KMS-11 (cell line): ENCODE data around the gene EXOC6B.
"Not testable (repeated sequence)": the region's sequence is repeated elsewhere in the genome, so short reads cannot be mapped to it uniquely, and the experiment has no call there.

Experiments used
- H2AFZ ChIP-seq: fragments of 200-600 bp; sonication (generic); 2 replicates; pipeline ENCODE4 v1.6.1; 2016; ENCODE audit warnings: antibody characterized with exemption, mixed run types, low read depth
- H3K27ac ChIP-seq: fragments of 200-600 bp; sonication (generic); 2 replicates; pipeline ENCODE4 v1.6.1; 2016; ENCODE audit warnings: mild to moderate bottlenecking, mixed run types
- H3K27me3 ChIP-seq: fragments of 200-600 bp; sonication (generic); 2 replicates; pipeline ENCODE4 v1.6.1; 2017; ENCODE audit warnings: mild to moderate bottlenecking, low read depth, mixed run types, moderate library complexity; ENCODE audit not compliant: insufficient read depth
- H3K36me3 ChIP-seq: fragments of 200-600 bp; sonication (generic); 2 replicates; pipeline ENCODE4 v1.6.1; 2017; ENCODE audit warnings: mild to moderate bottlenecking, mixed run types; ENCODE audit not compliant: insufficient read depth
- H3K4me1 ChIP-seq: fragments of 200-600 bp; sonication (generic); 2 replicates; pipeline ENCODE4 v1.6.1; 2016; ENCODE audit warnings: mild to moderate bottlenecking, low read depth, mixed run types; ENCODE audit not compliant: poor library complexity, severe bottlenecking
- H3K4me2 ChIP-seq: fragments of 200-600 bp; sonication (generic); 2 replicates; pipeline ENCODE4 v1.7.0; 2016; ENCODE audit warnings: mild to moderate bottlenecking, mixed run types
- H3K4me3 ChIP-seq: fragments of 200-600 bp; sonication (generic); IDR thresholded peaks from 2 replicates; pipeline ENCODE4 v1.6.1; 2017; ENCODE audit warnings: low read depth, low read length, mixed read lengths; ENCODE audit not compliant: insufficient read depth
- H3K79me2 ChIP-seq: fragments of 200-600 bp; sonication (generic); 2 replicates; pipeline ENCODE4 v1.6.1; 2016; ENCODE audit warnings: low read depth, mixed run types; ENCODE audit not compliant: insufficient read depth
- H3K9ac ChIP-seq: fragments of 200-600 bp; sonication (generic); 2 replicates; pipeline ENCODE4 v1.6.1; 2016; ENCODE audit warnings: mild to moderate bottlenecking, mixed run types
- H4K20me1 ChIP-seq: fragments of 200-600 bp; sonication (generic); 2 replicates; pipeline ENCODE4 v1.6.1; 2016; ENCODE audit warnings: mild to moderate bottlenecking, mixed run types; ENCODE audit not compliant: insufficient read depth
- TF ChIP-seq, protein P1 (sequence below): fragments of 200-600 bp; sonication (generic); conservative IDR thresholded peaks from 2 replicates; pipeline ENCODE4 v1.6.1; 2017; ENCODE audit warnings: low read depth, mild to moderate bottlenecking, antibody characterized with exemption, low read length, moderate library complexity, mixed read lengths

EXOC6B gene

DNA sequence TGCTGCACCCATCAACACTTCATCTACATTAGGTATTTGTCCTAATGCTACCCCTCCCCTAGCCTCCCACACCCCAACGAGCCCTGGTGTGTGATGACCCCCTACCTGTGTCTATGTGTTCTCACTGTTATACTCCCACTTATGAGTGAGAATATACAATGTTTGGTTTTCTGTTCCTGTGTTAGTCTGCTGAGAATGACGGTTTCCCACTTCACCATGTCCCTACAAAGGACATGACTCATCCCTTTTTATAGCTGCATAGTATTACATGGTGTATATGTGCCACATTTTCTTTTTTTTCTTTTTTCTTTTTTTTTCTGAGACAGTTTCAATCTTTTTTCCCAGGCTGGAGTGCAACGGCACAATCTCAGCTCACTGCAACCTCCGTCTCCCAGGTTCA, 394.1 kb downstream of the EXOC6B start:
- Histone ChIP-seq H3K79me2 (no peaks in the 10 kb centered on the region), H3K4me3 (no peak overlapping the region), H2AFZ (no peak overlapping the region), H3K9ac (no peak overlapping the region), H4K20me1 (no peaks in the 10 kb centered on the region), H3K27ac (no peak overlapping the region), H3K36me3 (no peaks in the 10 kb centered on the region), H3K4me1 (no peaks in the 10 kb centered on the region), H3K27me3 (no peaks in the 10 kb centered on the region), H3K4me2 (no peak overlapping the region)
- TF ChIP-seq, protein P1, sequence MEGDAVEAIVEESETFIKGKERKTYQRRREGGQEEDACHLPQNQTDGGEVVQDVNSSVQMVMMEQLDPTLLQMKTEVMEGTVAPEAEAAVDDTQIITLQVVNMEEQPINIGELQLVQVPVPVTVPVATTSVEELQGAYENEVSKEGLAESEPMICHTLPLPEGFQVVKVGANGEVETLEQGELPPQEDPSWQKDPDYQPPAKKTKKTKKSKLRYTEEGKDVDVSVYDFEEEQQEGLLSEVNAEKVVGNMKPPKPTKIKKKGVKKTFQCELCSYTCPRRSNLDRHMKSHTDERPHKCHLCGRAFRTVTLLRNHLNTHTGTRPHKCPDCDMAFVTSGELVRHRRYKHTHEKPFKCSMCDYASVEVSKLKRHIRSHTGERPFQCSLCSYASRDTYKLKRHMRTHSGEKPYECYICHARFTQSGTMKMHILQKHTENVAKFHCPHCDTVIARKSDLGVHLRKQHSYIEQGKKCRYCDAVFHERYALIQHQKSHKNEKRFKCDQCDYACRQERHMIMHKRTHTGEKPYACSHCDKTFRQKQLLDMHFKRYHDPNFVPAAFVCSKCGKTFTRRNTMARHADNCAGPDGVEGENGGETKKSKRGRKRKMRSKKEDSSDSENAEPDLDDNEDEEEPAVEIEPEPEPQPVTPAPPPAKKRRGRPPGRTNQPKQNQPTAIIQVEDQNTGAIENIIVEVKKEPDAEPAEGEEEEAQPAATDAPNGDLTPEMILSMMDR, result no peak

DNA sequence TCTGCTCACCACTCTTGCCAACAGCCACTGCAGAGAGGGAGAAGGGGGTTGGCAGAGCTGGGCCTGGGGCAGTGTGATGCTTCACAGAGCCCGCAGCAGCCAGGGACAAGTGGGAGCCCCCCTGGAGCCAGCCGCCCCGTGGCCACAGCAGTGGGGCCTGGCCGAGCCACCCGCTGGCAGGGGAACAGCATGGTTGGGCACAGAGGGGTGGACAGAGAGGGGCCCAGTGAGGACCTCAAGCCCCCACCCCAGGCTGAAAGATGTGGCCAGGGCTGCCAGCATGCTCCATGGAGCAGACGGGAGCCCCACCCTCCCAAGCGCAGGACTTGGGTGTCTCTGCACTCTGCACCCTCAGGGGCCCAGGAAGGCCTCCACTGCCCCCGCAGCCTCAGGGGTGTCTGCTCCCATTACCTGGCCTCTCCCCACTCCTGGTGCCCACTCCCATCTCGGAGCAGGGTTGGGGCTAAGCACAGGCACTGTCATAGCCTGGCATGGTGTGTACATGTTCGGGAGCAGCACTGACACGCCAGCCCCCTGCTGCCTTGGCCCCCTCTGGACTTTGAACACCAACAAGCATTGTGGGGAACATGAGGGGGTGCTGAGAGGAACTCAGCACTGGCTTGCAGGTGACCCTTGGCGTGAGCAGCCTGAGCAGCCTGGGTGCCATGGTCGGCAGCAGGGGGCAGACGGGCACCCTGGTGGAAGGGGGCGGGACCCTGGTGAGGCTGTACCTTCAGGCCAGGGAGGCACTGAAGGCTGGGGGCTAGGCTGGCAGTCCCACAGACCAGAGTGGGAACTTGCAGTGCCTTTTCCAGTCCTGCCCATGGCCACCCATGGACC, 398.6 kb downstream of the EXOC6B start:
- H2AFZ ChIP-seq, result no peak overlapping the region
- H3K27me3 ChIP-seq, result no peaks in the 10 kb centered on the region
- H3K4me2 ChIP-seq, result no peak overlapping the region
- no peak overlapping the region for H3K27ac ChIP-seq
- H3K4me1 ChIP-seq, result no peaks in the 10 kb centered on the region
- H3K9ac ChIP-seq, result no peak overlapping the region
- no peaks in the 10 kb centered on the region for H3K36me3 ChIP-seq
- no peak overlapping the region for H3K4me3 ChIP-seq
- no peaks in the 10 kb centered on the region for H3K79me2 ChIP-seq
- H4K20me1 ChIP-seq, result no peaks in the 10 kb centered on the region
- TF ChIP-seq, protein P1, result no peak

DNA sequence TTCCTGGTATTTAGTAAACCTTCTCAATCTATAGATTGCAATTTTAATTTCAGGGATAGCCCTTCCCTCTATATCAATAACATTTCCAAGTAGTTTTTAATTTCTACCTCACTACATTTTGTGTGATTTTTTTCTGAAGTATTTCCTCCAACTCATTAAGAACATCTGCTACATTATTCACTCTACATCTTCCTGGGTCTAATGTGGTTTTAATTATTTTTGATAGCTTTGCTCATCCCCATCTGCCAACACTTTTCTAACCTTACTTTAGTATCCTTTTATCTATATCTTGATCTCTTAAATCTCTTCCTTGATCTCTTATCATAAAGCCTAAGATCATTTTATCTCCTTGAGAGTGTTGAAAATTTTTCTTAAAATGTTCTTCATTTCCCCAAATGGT, 399.8 kb downstream of the EXOC6B start:
- no peak overlapping the region for H3K4me2 ChIP-seq
- H3K36me3 ChIP-seq, result no peaks in the 10 kb centered on the region
- H3K27ac ChIP-seq, result no peak overlapping the region
- no peak overlapping the region for H3K9ac ChIP-seq
- H3K4me3 ChIP-seq, result no peak overlapping the region
- no peaks in the 10 kb centered on the region for H3K79me2 ChIP-seq
- no peaks in the 10 kb centered on the region for H3K4me1 ChIP-seq
- no peak overlapping the region for H2AFZ ChIP-seq
- no peaks in the 10 kb centered on the region for H3K27me3 ChIP-seq
- TF ChIP-seq, protein P1, result no peak
- no peaks in the 10 kb centered on the region for H4K20me1 ChIP-seq

DNA sequence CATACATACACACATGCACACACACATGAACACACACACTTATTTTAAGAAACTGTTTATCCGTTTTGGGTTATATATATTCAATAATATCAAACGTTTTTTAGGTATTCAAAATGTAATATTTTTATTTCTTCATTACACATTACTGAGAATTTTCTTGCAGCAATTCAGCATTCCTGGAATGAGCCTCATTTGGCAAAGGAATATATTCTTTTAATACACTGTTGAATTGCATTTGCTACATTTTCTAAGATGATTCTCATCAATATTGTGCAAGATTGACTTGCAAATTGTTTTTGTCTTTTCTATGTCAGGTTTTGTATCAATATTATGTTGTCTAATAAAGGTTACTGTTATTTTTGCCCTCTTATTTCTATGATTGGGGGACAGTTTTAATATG, 402.1 kb downstream of the EXOC6B start:
- Histone ChIP-seq H2AFZ (no peak overlapping the region), H3K36me3 (no peaks in the 10 kb centered on the region), H3K4me3 (no peak overlapping the region), H3K27ac (no peak overlapping the region), H4K20me1 (no peaks in the 10 kb centered on the region), H3K79me2 (no peaks in the 10 kb centered on the region), H3K4me2 (no peak overlapping the region), H3K9ac (no peak overlapping the region), H3K4me1 (no peaks in the 10 kb centered on the region), H3K27me3 (no peaks in the 10 kb centered on the region)
- TF ChIP-seq, protein P1, result no peak

DNA sequence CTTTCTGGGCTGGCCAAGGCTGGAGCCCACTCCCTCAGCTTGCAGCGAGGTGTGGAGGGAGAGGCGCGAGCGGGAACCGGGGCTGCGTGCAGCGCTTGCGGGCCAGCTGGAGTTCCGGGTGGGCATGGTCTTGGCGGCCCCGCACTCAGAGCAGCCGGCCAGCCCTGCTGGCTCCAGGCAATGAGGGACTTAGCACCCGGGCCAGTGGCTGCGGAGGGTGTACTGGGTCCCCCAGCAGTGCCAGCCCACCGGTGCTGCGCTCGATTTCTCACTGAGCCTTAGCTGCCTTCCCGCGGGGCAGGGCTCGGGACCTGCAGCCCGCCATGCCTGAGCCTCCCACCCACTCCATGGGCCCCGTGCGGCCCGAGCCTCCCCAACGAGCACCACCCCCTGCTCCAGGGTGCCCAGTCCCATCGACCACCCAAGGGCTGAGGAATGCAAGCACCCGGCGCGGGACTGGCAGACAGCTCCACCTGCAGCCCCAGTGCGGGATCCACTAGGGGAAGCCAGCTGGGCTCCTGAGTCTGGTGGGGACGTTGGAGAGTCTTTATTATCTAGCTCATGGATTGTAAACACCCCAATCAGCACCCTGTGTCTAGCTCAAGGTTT, 404.0 kb downstream of the EXOC6B start:
- not testable (repeated sequence) for H3K9ac ChIP-seq, H3K79me2 ChIP-seq, H4K20me1 ChIP-seq, H3K27me3 ChIP-seq, H3K4me3 ChIP-seq, H2AFZ ChIP-seq, H3K27ac ChIP-seq, H3K36me3 ChIP-seq, H3K4me1 ChIP-seq, H3K4me2 ChIP-seq
